Transverse colon (tissue), 4 donors: Measurements from ENCODE around the gene MUSTN1. TPM values are rescaled to one million over a fixed set of nuclear protein-coding genes. Genes with fewer than 3 reads are reported as not detected.

Source experiments
- DNase-seq: peaks from one replicate; pipeline ENCODE4 v3.0.0-alpha.2; 2019
- H3K27ac ChIP-seq, 4 donors: fragments of 200-600 bp; sonication (generic); 2 replicates each; pipeline ENCODE4 v1.5.1; 2016 to 2018; ENCODE audit warnings: inconsistent platforms in 4 of 4
- H3K27me3 ChIP-seq: fragments of 200-600 bp; sonication (generic); 2 replicates; pipeline ENCODE4 v1.5.1; 2017; ENCODE audit warnings: inconsistent platforms
- H3K36me3 ChIP-seq, 4 donors: fragments of 200-600 bp; sonication (generic); 2 replicates each; pipeline ENCODE4 v1.5.1; 2017 to 2019; ENCODE audit warnings: inconsistent platforms in 4 of 4
- H3K4me1 ChIP-seq, 4 donors: fragments of 200-600 bp; sonication (generic); 2 replicates each; pipeline ENCODE4 v1.5.1; 2017 to 2020; ENCODE audit warnings: inconsistent platforms in 4 of 4
- H3K4me3 ChIP-seq, 4 donors: fragments of 200-600 bp; sonication (generic); 1 replicate in 1 of 4; 2 replicates in 3 of 4; pipeline versions ENCODE4 v1.5.1 to v1.6.1; 2017 to 2019; ENCODE audit warnings: inconsistent platforms in 4 of 4
- H3K9me3 ChIP-seq, 2 donors: fragments of 200-600 bp; sonication (generic); 2 replicates each; pipeline ENCODE4 v1.5.1; 2017 to 2019; ENCODE audit warnings: inconsistent platforms in 2 of 2
- CTCF ChIP-seq, 5 experiments: fragments of 200-600 bp in 3 of 5; fragments of 450-650 bp in 2 of 5; sonication (generic) in 3 of 5; IDR thresholded peaks; 1 replicate in 2 of 5; 2 replicates in 3 of 5; pipeline ENCODE4 v1.5.1; 2016 to 2017; ENCODE audit warnings: antibody characterized with exemption in 5 of 5, inconsistent platforms in 3 of 5, mild to moderate bottlenecking in 2 of 5, moderate library complexity in 1 of 5
- EP300 ChIP-seq: sonication (generic); formaldehyde crosslinking; IDR thresholded peaks from one replicate; pipeline ENCODE4 v1.6.1; 2017; ENCODE audit warnings: antibody characterized with exemption, low read depth
- POLR2A ChIP-seq: fragments of 450-650 bp; IDR thresholded peaks from one replicate; pipeline ENCODE4 v1.6.1; 2016; ENCODE audit warnings: antibody characterized with exemption, mild to moderate bottlenecking, moderate library complexity
- POLR2AphosphoS5 ChIP-seq, 3 donors: sonication (generic); formaldehyde crosslinking; IDR thresholded peaks; one replicate each; pipeline ENCODE4 v1.6.1; 2016; ENCODE audit warnings: antibody characterized with exemption in 3 of 3
- WGBS, 2 donors: methylation state at CpG; one replicate each; pipeline ENCODE4 v1.1.5; 2018; ENCODE audit warnings: low coverage in 1 of 2; 5-methylcytosine and 5-hydroxymethylcytosine counted together
- in situ Hi-C, 4 donors: fragments of 200-750 bp; cut with MboI; loops; one replicate each; pipeline versions ENCODE4 v1.15.0 to v1.15.1; 2017; ENCODE audit warnings: low sequenced_read_pairs in 3 of 4, low pct_ligation_motif_present in 1 of 4, low pct_unique_long_range_greater_than_20kb in 1 of 4
- intact Hi-C: fragments of 100-400 bp; cut with DNase I; formaldehyde crosslinking; loops from one replicate; pipeline ENCODE4 v1.15.1; 2023; ENCODE audit warnings: low total_unique reads
- total RNA-seq, 4 donors: library from RNA; depleted of rRNA; stranded (reverse); fragments of >200 nt; gene quantifications; one replicate each; pipeline ENCODE4 v1.1.0, GENCODE V29; 2016

Gene MUSTN1
- total RNA-seq, 4 donors from 2014 or later = 3.0 to 26.5 (median 11.8) TPM

GRCh38 chr3:52816199-52816598 lies 18.6 kb downstream of the MUSTN1 start:
- Histone ChIP-seq H3K27me3 (no peaks in the 10 kb centered on the region), H3K4me1 (no peaks in the 10 kb centered on the region), H3K9me3 (no peaks in the 10 kb centered on the region), H3K27ac (no peak overlapping the region), H3K36me3 (no peaks in the 10 kb centered on the region), H3K4me3 (no peak overlapping the region)
- WGBS, 2 donors = 82% methylated on average over 6 of the region's 6 CpGs; no CpG with 5 or more reads in 1 of the 2 donors
- in situ Hi-C loops (no loop called here), intact Hi-C loops (no loop called here)
- TF ChIP-seq POLR2A (no peak), CTCF (IDR thresholded peaks at IDR 0.05) (no peak), EP300 (no peak), POLR2AphosphoS5 (IDR thresholded peaks at IDR 0.05) (no peak)
- no peak for DNase-seq

GRCh38 chr3:52813810-52814209 lies 21.0 kb downstream of the MUSTN1 start:
- Histone ChIP-seq H3K4me1 (no peaks in the 10 kb centered on the region), H3K9me3 (no peaks in the 10 kb centered on the region), H3K36me3 (no peaks in the 10 kb centered on the region), H3K27ac (no peak overlapping the region), H3K27me3 (no peaks in the 10 kb centered on the region), H3K4me3 (no peak overlapping the region)
- in situ Hi-C loops (no loop called here), intact Hi-C loops (no loop called here)
- 90% methylated on average over 8 of the region's 8 CpGs; no CpG with 5 or more reads in 1 of the 2 donors for WGBS, 2 donors
- no peak for TF ChIP-seq EP300
- no peak for TF ChIP-seq CTCF (IDR thresholded peaks at IDR 0.05)
- no peak for TF ChIP-seq POLR2A
- TF ChIP-seq POLR2AphosphoS5 (IDR thresholded peaks at IDR 0.05) = no peak
- no peak for DNase-seq

- no peak overlapping the region for H3K4me3 ChIP-seq
- intact Hi-C loops = no loop called here
- DNase-seq = no peak
- H3K4me1 ChIP-seq = no peaks in the 10 kb centered on the region
- in situ Hi-C loops = no loop called here
- no peaks in the 10 kb centered on the region for H3K27me3 ChIP-seq
- H3K27ac ChIP-seq = no peak overlapping the region
- 60 to 64% methylated on average over 1 to 7 of the region's 7 CpGs for WGBS, 2 donors
- TF ChIP-seq POLR2AphosphoS5 (IDR thresholded peaks at IDR 0.05) (no peak), EP300 (no peak), CTCF (IDR thresholded peaks at IDR 0.05) (no peak), POLR2A (no peak)
- H3K9me3 ChIP-seq = no peaks in the 10 kb centered on the region
- no peaks in the 10 kb centered on the region for H3K36me3 ChIP-seq
These were observed 23.3 kb downstream of the MUSTN1 start for GRCh38 chr3:52811452-52812011.

GRCh38 chr3:52810923-52811322 lies 23.9 kb downstream of the MUSTN1 start:
- in situ Hi-C loops (no loop called here), intact Hi-C loops (no loop called here)
- H3K36me3 ChIP-seq = no peaks in the 10 kb centered on the region
- TF ChIP-seq EP300 (no peak), CTCF (IDR thresholded peaks at IDR 0.05) (no peak)
- no peaks in the 10 kb centered on the region for H3K27me3 ChIP-seq
- no peak overlapping the region for H3K27ac ChIP-seq
- no peak for DNase-seq
- 90% methylated on average over 11 of the region's 11 CpGs; no CpG with 5 or more reads in 1 of the 2 donors for WGBS, 2 donors
- no peaks in the 10 kb centered on the region for H3K9me3 ChIP-seq
- no peaks in the 10 kb centered on the region for H3K4me1 ChIP-seq
- no peak overlapping the region for H3K4me3 ChIP-seq
